ENCODE measurements around the gene CENPO.

CENPO gene

GRCh38 chr2:24863641-24864040 is 70.4 kb downstream of the CENPO start:
- no peak for DNase-seq (ENCODE audit: extremely low spot score)
- POLR2A ChIA-PET: no interaction called here
- TF ChIP-seq LEF1 (IDR thresholded peaks at IDR 0.05; ENCODE audit: borderline replicate concordance): no peak
- TF ChIP-seq TARDBP (IDR thresholded peaks at IDR 0.05): no peak
- no peak for TF ChIP-seq FOXA1 (IDR thresholded peaks at IDR 0.05)
- no peak for TF ChIP-seq ARNT (IDR thresholded peaks at IDR 0.05)
- no peak for TF ChIP-seq SUZ12 (IDR thresholded peaks at IDR 0.05)
- TF ChIP-seq FOXM1 (IDR thresholded peaks at IDR 0.05; ENCODE audit: borderline replicate concordance): no peak
- no peak for TF ChIP-seq ZNF384 (IDR thresholded peaks at IDR 0.05)
- no peak for TF ChIP-seq L3MBTL2 (conservative IDR thresholded peaks at IDR 0.05)
- no peak for TF ChIP-seq ELF4 (IDR thresholded peaks at IDR 0.05)
- TF ChIP-seq BHLHE40 (IDR thresholded peaks at IDR 0.05; ENCODE audit: borderline replicate concordance): no peak
- TF ChIP-seq, protein P1, sequence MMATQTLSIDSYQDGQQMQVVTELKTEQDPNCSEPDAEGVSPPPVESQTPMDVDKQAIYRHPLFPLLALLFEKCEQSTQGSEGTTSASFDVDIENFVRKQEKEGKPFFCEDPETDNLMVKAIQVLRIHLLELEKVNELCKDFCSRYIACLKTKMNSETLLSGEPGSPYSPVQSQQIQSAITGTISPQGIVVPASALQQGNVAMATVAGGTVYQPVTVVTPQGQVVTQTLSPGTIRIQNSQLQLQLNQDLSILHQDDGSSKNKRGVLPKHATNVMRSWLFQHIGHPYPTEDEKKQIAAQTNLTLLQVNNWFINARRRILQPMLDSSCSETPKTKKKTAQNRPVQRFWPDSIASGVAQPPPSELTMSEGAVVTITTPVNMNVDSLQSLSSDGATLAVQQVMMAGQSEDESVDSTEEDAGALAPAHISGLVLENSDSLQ (IDR thresholded peaks at IDR 0.05): no peak
- TF ChIP-seq NFRKB (IDR thresholded peaks at IDR 0.05): no peak
- no peak for TF ChIP-seq FOXK2 (IDR thresholded peaks at IDR 0.05)
- TF ChIP-seq CTBP1 (IDR thresholded peaks at IDR 0.05; ENCODE audit: borderline replicate concordance): no peak
- TF ChIP-seq HDGF (IDR thresholded peaks at IDR 0.05; ENCODE audit: borderline replicate concordance): no peak
- TF ChIP-seq SP1 (IDR thresholded peaks at IDR 0.05): no peak
- CTCF ChIA-PET: no interaction called here

DNA sequence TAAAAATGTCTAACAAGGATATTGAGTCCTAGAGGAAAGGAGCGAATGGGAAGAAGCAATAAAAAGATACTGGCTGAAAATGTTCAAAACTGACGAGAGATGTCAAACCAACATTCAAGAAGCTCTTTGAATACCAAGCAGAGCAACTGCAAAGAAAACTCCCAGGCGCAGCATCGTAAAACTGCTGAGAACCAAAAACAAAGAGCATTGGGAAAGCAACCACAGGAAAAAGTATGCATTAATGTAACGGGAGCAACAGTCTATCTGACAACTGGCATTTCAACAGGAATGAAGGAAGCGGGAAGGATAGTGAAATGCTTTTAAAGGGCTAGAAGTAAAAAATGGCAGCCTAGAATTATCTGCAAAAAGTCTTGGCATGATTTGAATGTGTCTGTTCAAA is 73.7 kb downstream of the CENPO start:
- no peak for DNase-seq (ENCODE audit: extremely low spot score)
- POLR2A ChIA-PET: no interaction called here
- no peak for TF ChIP-seq BHLHE40 (IDR thresholded peaks at IDR 0.05; ENCODE audit: borderline replicate concordance)
- no peak for TF ChIP-seq SP1 (IDR thresholded peaks at IDR 0.05)
- TF ChIP-seq, protein P1 (IDR thresholded peaks at IDR 0.05): no peak
- no peak for TF ChIP-seq SUZ12 (IDR thresholded peaks at IDR 0.05)
- no peak for TF ChIP-seq CTBP1 (IDR thresholded peaks at IDR 0.05; ENCODE audit: borderline replicate concordance)
- no peak for TF ChIP-seq NFRKB (IDR thresholded peaks at IDR 0.05)
- CTCF ChIA-PET: no interaction called here

DNA sequence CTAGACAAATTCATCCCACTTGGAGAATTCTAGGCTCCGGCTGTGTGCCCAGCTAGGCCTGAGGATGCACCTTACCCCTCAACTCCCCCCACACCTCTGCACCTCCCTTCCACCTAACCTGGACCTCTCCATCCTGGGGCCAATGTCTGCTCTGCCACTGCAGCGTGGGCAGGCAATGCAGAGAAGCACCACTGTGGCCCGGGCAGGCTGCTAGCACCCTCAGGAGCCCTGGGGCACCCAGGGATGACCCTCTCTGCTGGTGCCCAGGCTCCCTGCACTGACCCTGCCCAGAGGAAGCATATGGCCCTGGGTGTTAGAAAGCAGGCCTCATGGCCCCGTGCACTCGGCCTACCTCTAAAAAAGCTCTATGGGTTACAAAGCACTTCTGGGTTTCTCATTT is 77.2 kb downstream of the CENPO start:
- ChIA-PET POLR2A (no interaction called here), CTCF (no interaction called here)
- DNase-seq (ENCODE audit: extremely low spot score): no peak
- no peak for TF ChIP-seq FOXA1 (IDR thresholded peaks at IDR 0.05)
- no peak for TF ChIP-seq CTBP1 (IDR thresholded peaks at IDR 0.05; ENCODE audit: borderline replicate concordance)
- no peak for TF ChIP-seq SUZ12 (IDR thresholded peaks at IDR 0.05)
- TF ChIP-seq, protein P1 (IDR thresholded peaks at IDR 0.05): no peak
- no peak for TF ChIP-seq HDGF (IDR thresholded peaks at IDR 0.05; ENCODE audit: borderline replicate concordance)
- TF ChIP-seq ELF4 (IDR thresholded peaks at IDR 0.05): no peak
- no peak for TF ChIP-seq BHLHE40 (IDR thresholded peaks at IDR 0.05; ENCODE audit: borderline replicate concordance)
- TF ChIP-seq ARNT (IDR thresholded peaks at IDR 0.05): no peak
- no peak for TF ChIP-seq ZNF384 (IDR thresholded peaks at IDR 0.05)
- TF ChIP-seq NFRKB (IDR thresholded peaks at IDR 0.05): no peak
- no peak for TF ChIP-seq TARDBP (IDR thresholded peaks at IDR 0.05)
- no peak for TF ChIP-seq LEF1 (IDR thresholded peaks at IDR 0.05; ENCODE audit: borderline replicate concordance)
- no peak for TF ChIP-seq FOXM1 (IDR thresholded peaks at IDR 0.05; ENCODE audit: borderline replicate concordance)
- no peak for TF ChIP-seq L3MBTL2 (conservative IDR thresholded peaks at IDR 0.05)
- TF ChIP-seq SP1 (IDR thresholded peaks at IDR 0.05): no peak

DNA sequence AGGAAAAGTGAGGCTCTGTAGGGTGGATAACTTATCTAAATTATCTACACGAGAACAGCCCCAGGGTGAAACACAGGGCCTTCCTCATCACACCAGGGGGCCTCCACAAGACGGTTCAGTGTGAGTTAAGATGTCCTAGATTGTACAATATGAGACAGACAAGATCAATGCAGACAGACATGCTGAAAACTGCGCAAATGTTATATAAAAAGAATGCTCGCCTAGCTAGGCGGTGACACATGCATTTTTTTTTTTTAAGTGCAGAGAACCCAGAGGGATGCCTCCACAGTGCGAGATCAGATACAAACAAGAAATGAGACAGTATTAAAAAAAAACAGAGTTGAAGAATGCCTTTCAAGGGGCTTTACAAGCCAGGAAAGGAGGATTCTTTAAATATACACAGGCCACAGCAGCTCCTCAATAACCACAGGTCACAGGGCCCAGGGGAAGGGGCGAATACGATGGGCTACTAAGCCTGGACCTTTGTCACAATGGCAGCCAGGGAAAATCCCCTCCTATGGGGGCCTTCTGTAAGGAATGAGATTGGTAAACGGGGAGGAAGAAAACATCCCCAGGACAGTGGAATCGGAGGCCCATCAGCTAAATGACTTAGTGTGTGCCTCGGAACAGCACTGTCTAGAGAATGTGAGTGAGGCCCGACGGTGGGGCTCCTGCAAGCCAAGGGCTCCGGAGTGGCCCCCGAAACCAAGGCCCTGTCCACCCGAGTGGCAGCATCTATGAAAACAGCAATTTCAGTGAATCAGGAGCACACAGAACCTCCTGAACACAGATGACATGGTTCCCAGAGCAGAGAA is 77.9 kb downstream of the CENPO start:
- TF ChIP-seq TARDBP (IDR thresholded peaks at IDR 0.05) (no peak), LEF1 (IDR thresholded peaks at IDR 0.05; ENCODE audit: borderline replicate concordance) (no peak), NFRKB (IDR thresholded peaks at IDR 0.05) (no peak), ELF4 (IDR thresholded peaks at IDR 0.05) (no peak)
- no peak for DNase-seq (ENCODE audit: extremely low spot score)
- ChIA-PET CTCF (no interaction called here), POLR2A (no interaction called here)

- CTCF ChIA-PET: no interaction called here
- POLR2A ChIA-PET: no interaction called here
- TF ChIP-seq NFRKB (IDR thresholded peaks at IDR 0.05): no peak
- no peak for TF ChIP-seq HDGF (IDR thresholded peaks at IDR 0.05; ENCODE audit: borderline replicate concordance)
- TF ChIP-seq FOXA1 (IDR thresholded peaks at IDR 0.05): no peak
- TF ChIP-seq CTBP1 (IDR thresholded peaks at IDR 0.05; ENCODE audit: borderline replicate concordance): no peak
- TF ChIP-seq TARDBP (IDR thresholded peaks at IDR 0.05): no peak
- TF ChIP-seq ELF4 (IDR thresholded peaks at IDR 0.05): no peak
- no peak for TF ChIP-seq BHLHE40 (IDR thresholded peaks at IDR 0.05; ENCODE audit: borderline replicate concordance)
- TF ChIP-seq LEF1 (IDR thresholded peaks at IDR 0.05; ENCODE audit: borderline replicate concordance): no peak
- no peak for TF ChIP-seq SP1 (IDR thresholded peaks at IDR 0.05)
- TF ChIP-seq SUZ12 (IDR thresholded peaks at IDR 0.05): no peak
- no peak for DNase-seq (ENCODE audit: extremely low spot score)
Measured at GRCh38 chr2:24871852-24872333, 78.7 kb downstream of the CENPO start.
